HT-29 (cell line): ENCODE data around the gene SPRTN. TPM values are rescaled to one million over a fixed set of nuclear protein-coding genes. Genes with fewer than 3 reads are reported as not detected.

ENCODE experiments used
- total RNA-seq: library from RNA; depleted of rRNA; stranded (reverse); fragments of >200 nt; shearing (Covaris generic); gene quantifications from 2 replicates; pipeline ENCODE4 v1.2.3, GENCODE V29; 2014; rRNA removed

The SPRTN gene
- total RNA-seq, 1 experiment from 2014 or later: 19.6 TPM

Other genes with a start within 250 kb of the SPRTN start
- gene TRIM67, start 176.2 kb upstream of the SPRTN start, total RNA-seq: 0.03 and 0.05 TPM in 2 replicates
- 28.6 and 32.3 TPM in 2 replicates for gene GNPAT, start 97.1 kb upstream of the SPRTN start, total RNA-seq
- gene EXOC8, start 441 bp upstream of the SPRTN start, total RNA-seq: 11.0 and 11.6 TPM in 2 replicates
- 21.1 and 21.8 TPM in 2 replicates for gene EGLN1, start 84.0 kb downstream of the SPRTN start, total RNA-seq
- gene TSNAX, start 190.4 kb downstream of the SPRTN start, total RNA-seq: 10.0 and 13.9 TPM in 2 replicates